DMS53 (cell line): ENCODE results near the gene BRF1.

Experiments
- DNase-seq: peaks from one replicate; lab custom pipeline; 2025; lab: John Stamatoyannopoulos, UW

Gene BRF1

GRCh38 chr14:105210266-105211025 lies 90.4 kb downstream of the BRF1 start:
- no peak for DNase-seq

GRCh38 chr14:105209646-105210045 lies 91.2 kb downstream of the BRF1 start:
- no peak for DNase-seq

GRCh38 chr14:105209091-105209490 lies 91.7 kb downstream of the BRF1 start:
- DNase-seq, result no peak

GRCh38 chr14:105208738-105209075 lies 92.1 kb downstream of the BRF1 start:
- DNase-seq, result no peak

- DNase-seq, result no peak
Measured at GRCh38 chr14:105207996-105208737, 92.6 kb downstream of the BRF1 start.

- DNase-seq, result peak; percentile 27
Measured at GRCh38 chr14:105207460-105207901, 93.3 kb downstream of the BRF1 start.

- no peak for DNase-seq
Measured at GRCh38 chr14:105206873-105207272, 93.9 kb downstream of the BRF1 start.

GRCh38 chr14:105205673-105206208 lies 95.1 kb downstream of the BRF1 start:
- DNase-seq, result peak; percentile 39

GRCh38 chr14:105204931-105205672 lies 95.7 kb downstream of the BRF1 start:
- DNase-seq, result no peak

GRCh38 chr14:105204206-105204930 lies 96.4 kb downstream of the BRF1 start:
- no peak for DNase-seq

- no peak for DNase-seq
Measured at GRCh38 chr14:105203701-105204100, 97.1 kb downstream of the BRF1 start.

- peak; percentile 76 for DNase-seq
Measured at GRCh38 chr14:105203057-105203531, 97.7 kb downstream of the BRF1 start.

GRCh38 chr14:105201925-105202513 lies 98.8 kb downstream of the BRF1 start:
- DNase-seq, result no peak

GRCh38 chr14:105201156-105201924 lies 99.5 kb downstream of the BRF1 start:
- peak; percentile 29 for DNase-seq

- no peak for DNase-seq
Measured at GRCh38 chr14:105200641-105201040, 100.2 kb downstream of the BRF1 start.

- no peak for DNase-seq
Measured at GRCh38 chr14:105200074-105200473, 100.7 kb downstream of the BRF1 start.

GRCh38 chr14:105199093-105199492 lies 101.7 kb downstream of the BRF1 start:
- peak; percentile 32 for DNase-seq

- DNase-seq, result no peak
Measured at GRCh38 chr14:105198588-105198987, 102.2 kb downstream of the BRF1 start.

- DNase-seq, result peak; percentile 49
Measured at GRCh38 chr14:105197211-105197641, 103.6 kb downstream of the BRF1 start.

- DNase-seq, result peak; percentile 63
Measured at GRCh38 chr14:105196265-105196960, 104.4 kb downstream of the BRF1 start.
